GM18519 (cell line): ENCODE results near the gene LAPTM5.

ENCODE experiments used
- ATAC-seq: cut with Tn5 transposase; IDR thresholded peaks from one replicate; pipeline ENCODE4 v1.9.1; 2021; ENCODE audit warnings: mild to moderate bottlenecking, moderate library complexity; ENCODE audit not compliant: unreplicated experiment, low FRiP score

The LAPTM5 gene

GRCh38 chr1:30745156-30745833 is 12.3 kb downstream of the LAPTM5 start:
- ATAC-seq = no peak

DNA sequence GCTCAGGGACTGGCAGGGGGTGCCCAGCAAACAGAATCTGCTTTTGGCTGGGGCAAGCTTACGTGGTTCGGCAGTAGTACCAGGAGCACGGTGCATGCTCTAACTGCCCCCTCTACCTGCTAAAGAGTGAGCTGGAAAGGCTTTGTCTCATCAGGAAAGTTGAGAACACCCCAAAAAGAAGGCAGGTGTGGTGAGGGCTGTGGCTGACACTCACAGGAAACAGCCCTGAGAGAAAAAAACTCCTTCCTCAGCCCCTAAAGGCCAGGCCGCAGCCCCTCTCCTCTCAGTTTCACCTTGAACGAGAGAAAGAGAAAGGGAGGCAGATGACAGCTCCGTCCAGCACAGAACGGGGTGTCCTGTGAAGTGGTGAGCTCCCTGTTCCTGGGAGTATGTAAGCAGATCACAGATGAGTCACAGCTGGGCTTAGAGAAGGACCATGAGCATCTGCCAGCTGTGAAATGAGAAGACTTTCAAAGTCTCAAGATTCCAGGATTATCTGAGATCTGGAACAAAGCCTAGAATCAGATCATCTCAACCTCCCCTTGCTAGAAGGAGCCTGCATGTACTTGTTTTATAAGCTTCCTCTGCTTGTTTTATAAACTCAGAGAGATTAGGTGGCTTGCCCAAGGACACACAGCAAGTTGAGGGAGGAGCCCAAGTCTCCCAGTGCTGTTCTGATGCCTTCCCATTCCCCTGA is 13.4 kb downstream of the LAPTM5 start:
- no peak for ATAC-seq

- ATAC-seq = no peak
Observed at GRCh38 chr1:30743584-30744059, 14.0 kb downstream of the LAPTM5 start.

GRCh38 chr1:30742963-30743559 is 14.5 kb downstream of the LAPTM5 start:
- no peak for ATAC-seq

DNA sequence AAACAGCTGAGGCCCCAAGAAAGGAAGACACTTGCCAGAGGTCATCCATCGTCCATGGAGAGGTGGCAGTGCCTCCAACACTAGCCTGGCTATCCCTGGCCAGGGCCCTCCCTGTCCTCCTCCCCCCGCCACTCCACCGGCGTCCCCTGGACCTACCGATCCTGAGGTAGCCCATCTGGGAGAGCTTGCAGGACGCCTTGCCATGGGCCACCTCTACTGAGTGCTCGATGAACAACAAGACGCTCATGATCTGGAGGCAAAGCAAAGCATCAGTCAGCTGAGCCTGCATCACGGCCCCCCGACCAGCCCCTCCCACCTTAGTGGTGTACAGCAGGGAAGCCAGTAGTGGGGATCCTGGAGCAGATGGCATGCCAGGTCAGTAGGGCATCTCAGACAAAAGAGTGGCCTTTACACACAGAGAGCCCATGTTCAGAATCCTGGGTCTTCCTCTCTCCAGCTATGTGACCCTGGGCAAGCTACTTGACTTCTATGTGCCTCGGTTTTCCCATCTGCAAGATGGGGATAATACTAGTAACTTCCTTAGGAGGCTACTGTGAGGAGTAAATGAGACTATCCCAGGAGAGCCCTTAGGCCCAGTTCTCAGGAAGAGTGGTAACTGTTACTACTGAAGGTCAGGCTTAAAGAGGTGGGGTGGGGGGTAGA is 15.1 kb downstream of the LAPTM5 start:
- ATAC-seq = no peak

- ATAC-seq = no peak
Observed at GRCh38 chr1:30741239-30741894, 16.2 kb downstream of the LAPTM5 start.

- ATAC-seq = no peak
Observed at GRCh38 chr1:30740251-30741238, 17.0 kb downstream of the LAPTM5 start.

DNA sequence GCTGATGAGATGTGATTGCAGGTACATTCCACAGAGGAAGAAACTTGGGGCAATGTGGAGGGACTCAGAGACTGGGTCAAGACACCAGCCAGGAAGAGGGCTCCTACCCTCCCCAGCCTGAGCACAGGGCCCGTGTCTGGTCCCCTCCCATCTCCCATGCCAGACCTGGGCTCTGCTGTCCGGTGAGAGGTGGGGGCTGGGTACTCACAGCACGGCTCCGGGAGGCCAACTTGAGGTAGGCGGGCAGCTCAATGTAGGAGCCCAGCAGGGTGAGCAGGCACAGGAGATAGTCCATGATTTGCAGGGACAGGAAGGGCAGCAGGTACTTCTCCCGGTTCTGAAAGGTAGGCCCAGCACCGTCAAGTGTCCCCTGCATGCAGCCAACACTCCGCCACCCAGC is 18.0 kb downstream of the LAPTM5 start:
- ATAC-seq = no peak

GRCh38 chr1:30738715-30739559 is 18.6 kb downstream of the LAPTM5 start:
- ATAC-seq = no peak

- ATAC-seq = no peak
Observed at GRCh38 chr1:30738040-30738714, 19.4 kb downstream of the LAPTM5 start.

DNA sequence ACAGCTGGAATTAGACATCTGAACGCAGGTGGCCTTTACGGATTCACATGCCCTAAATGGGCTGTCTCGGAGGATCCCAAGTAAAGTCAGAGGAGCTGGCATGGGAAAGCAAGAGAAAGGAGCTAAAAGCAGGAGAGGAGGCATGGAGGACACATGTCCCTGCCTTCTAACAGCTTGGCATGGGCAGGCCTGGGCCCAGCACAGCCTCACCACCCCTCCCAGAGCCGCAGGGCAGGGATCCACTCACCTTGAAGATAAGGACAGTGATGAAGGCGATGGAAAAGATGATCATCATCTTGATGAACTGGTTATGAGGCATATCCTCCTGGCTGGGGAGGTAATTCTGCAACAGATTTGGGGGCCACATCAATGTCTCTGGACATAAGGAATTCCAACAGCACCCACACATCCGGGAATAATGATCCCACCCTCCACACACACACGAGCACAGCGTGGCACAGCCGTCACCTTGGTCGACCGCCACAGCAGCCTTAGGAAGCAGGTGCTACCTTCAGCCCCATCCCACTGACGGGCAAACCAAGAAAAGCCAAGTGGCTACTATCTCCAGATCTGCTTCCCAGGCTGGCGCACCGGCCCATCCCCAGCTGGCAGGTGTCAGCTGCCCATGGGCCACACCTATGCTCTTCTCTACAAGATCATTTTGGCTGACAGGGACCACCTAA is 20.1 kb downstream of the LAPTM5 start:
- no peak for ATAC-seq

DNA sequence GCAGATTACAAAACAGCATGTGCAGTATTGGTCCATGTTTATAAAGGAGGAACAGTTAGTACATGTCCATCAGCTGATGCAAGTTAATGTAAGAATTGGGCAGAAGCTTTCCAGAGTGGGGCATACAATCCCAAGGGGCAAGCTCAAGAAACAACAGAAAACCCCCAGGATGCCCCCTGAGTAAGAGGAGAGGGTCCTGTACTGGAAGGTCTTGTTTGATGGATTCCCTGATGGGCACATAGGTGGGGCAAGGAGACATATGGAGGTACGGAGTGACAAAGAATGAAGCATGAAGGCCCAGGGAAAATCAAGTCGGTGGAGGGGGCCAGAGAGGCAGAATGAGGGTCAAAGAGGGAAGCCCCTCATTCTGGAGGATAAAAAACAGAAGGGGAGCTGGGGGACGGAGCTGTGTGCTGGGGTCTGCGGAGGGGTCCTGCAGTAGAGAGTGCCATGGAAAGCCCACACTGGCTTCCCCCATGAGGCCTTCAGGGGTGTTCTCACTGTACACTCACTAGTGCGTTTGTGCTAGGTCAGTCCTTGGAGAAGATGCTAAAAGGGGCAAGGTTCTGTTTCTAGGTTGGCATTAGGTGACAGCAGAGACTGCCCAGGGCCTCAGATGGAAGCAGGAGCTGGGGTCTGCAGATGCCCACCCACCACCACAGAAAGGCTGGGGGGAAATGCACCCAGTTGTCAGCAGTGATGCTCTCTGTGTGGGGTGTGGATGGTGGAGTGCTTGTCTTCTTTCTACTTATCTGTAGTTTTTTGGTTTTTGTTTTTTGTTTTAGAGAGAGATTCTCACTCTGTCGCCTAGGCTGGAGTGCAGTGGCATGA is 21.7 kb downstream of the LAPTM5 start:
- no peak for ATAC-seq

- no peak for ATAC-seq
Observed at GRCh38 chr1:30735124-30735523, 22.4 kb downstream of the LAPTM5 start.

DNA sequence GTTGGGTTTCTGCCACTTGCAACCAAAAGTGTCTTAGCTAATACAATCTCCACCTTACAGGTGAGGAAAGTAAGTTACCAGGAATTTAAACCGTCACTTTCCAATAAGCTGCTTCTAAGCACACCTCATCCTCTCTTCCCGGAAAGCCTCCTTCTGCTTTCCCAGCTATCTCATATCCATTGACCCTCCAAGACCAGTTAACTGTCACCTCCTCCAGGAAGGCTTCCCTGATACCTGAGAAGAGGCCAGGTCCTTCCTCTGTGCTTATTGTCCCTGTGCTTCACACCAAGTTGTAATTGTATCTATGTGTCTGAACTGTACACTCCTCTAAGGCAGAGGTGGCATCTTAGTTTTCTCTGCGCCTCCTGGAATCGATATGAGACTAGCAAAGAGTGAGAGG is 23.0 kb downstream of the LAPTM5 start:
- ATAC-seq = no peak

DNA sequence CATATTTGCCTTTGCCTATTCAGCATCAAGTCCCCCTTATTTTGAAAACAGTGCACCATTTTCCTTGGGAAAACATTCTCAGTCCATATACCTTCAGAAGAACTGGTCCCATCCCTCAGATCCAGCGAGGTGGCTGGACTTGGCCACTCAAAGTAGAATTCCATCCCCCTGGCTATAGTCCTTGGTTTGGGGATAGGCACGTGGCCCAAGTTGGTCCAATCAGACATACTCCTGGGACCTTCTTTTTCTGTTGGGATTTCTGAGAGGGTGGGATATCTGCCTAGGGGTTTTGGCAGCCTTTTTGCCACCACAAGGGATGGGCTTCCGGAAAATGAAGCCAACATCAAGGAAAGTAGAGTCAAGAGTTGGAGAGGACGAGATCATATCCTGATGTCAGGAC is 23.5 kb downstream of the LAPTM5 start:
- ATAC-seq = no peak

DNA sequence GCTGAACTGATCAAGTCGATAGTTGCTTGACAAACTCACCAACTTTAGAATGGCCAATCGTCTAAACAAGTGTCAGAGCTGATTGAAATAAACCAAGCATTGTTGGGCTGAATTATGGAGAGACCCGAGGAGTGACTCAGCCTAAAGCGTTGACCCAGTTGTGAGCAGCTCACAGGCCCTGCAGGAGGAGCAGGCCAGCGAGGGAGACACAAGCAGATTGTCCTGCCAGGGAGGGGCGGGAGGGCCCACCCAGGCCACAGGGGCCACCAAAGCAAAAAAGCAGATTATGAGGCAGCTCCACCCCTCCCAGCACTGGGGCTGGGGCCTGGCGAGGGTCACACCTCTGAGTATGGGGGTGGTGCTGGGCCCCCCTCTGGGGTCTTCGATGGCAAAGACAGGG is 24.1 kb downstream of the LAPTM5 start:
- ATAC-seq = no peak
